H1 (cell line): ENCODE data around the gene ZBTB25. TPM values are rescaled to one million over a fixed set of nuclear protein-coding genes. Genes with fewer than 3 reads are reported as not detected.

Experiments
- CTCF ChIA-PET: fragments of 300-600 bp; sonication (Branson Sonifier 250); formaldehyde crosslinking; loops from one replicate; lab custom pipeline; 2021; ENCODE audit not compliant: partially characterized antibody; lab: Charles Lee
- POLR2A ChIA-PET: fragments of 300-600 bp; sonication (Branson Sonifier 250); formaldehyde crosslinking; loops from one replicate; lab custom pipeline; 2021; ENCODE audit warnings: inconsistent platforms; ENCODE audit not compliant: partially characterized antibody; lab: Charles Lee
- DNase-seq, 2 experiments: peaks; one replicate each; pipeline versions ENCODE4 v3.0.0 to v3.0.0-alpha.2; 2010 to 2022; ENCODE audit warnings: low spot score in 2 of 2, low read depth in 1 of 2, mixed read lengths in 1 of 2
- FAIRE-seq: peaks from 2 replicates; lab custom pipeline; 2011; peaks lifted over from hg19 to GRCh38; lab: Jason Lieb, UNC
- H2AFZ ChIP-seq: 2 replicates; pipeline ENCODE4 v1.8.1; 2012; ENCODE audit warnings: low read length, inconsistent platforms
- H2AK5ac ChIP-seq: 2 replicates; pipeline ENCODE4 v1.6.1; 2013; ENCODE audit warnings: low read depth, low read length
- H2BK120ac ChIP-seq: replicated peaks from 2 replicates; pipeline ENCODE3; 2013; ENCODE audit warnings: low read depth, low read length, inconsistent platforms
- H2BK12ac ChIP-seq: 2 replicates; pipeline ENCODE4 v1.6.1; 2013; ENCODE audit warnings: low read depth, low read length
- H2BK15ac ChIP-seq: 2 replicates; pipeline ENCODE4 v1.6.1; 2013; ENCODE audit warnings: low read length
- H2BK20ac ChIP-seq: 2 replicates; pipeline ENCODE4 v1.6.1; 2013; ENCODE audit warnings: low read length
- H2BK5ac ChIP-seq: 2 replicates; pipeline ENCODE4 v1.6.1; 2013; ENCODE audit warnings: low read depth, low read length
- H3K14ac ChIP-seq: 2 replicates; pipeline ENCODE4 v1.6.1; 2013; ENCODE audit warnings: inconsistent platforms; ENCODE audit not compliant: insufficient read length
- H3K18ac ChIP-seq: 2 replicates; pipeline ENCODE4 v1.6.1; 2013; ENCODE audit warnings: low read length; ENCODE audit errors: extremely low read depth
- H3K23ac ChIP-seq: 2 replicates; pipeline ENCODE4 v1.6.1; 2013; ENCODE audit warnings: inconsistent platforms; ENCODE audit not compliant: insufficient read length
- H3K23me2 ChIP-seq: 2 replicates; pipeline ENCODE4 v1.6.1; 2013; ENCODE audit warnings: low read depth, low read length
- H3K27ac ChIP-seq: 2 replicates; pipeline ENCODE4 v1.6.1; 2011; ENCODE audit warnings: low read depth, low read length, inconsistent platforms
- H3K27me3 ChIP-seq, 4 experiments: replicated peaks in 1 of 4; 1 replicate in 1 of 4; 2 replicates in 3 of 4; pipeline versions ENCODE4 v1.6.1 to v1.8.1; 2011 to 2013; ENCODE audit warnings: low read length in 3 of 4, mild to moderate bottlenecking in 3 of 4, inconsistent platforms in 2 of 4, mixed read lengths in 2 of 4, moderate library complexity in 1 of 4; ENCODE audit not compliant: control insufficient read depth in 3 of 4, insufficient read depth in 3 of 4; ENCODE audit errors: extremely low read depth in 1 of 4
- H3K36me3 ChIP-seq, 4 experiments: 2 replicates each; pipeline versions ENCODE4 v1.6.1 to v1.8.1; 2011 to 2013; ENCODE audit warnings: mild to moderate bottlenecking in 4 of 4, low read length in 3 of 4, moderate library complexity in 2 of 4, control low read depth in 1 of 4, inconsistent platforms in 1 of 4; ENCODE audit not compliant: insufficient read depth in 4 of 4, control insufficient read depth in 2 of 4
- H3K4ac ChIP-seq: replicated peaks from 2 replicates; pipeline ENCODE3; 2013; ENCODE audit warnings: low read length, low read depth, mixed read lengths, inconsistent platforms; ENCODE audit not compliant: insufficient read length
- H3K4me1 ChIP-seq, 4 experiments: replicated peaks in 1 of 4; 1 replicate in 1 of 4; 2 replicates in 3 of 4; pipeline versions ENCODE4 v1.6.1 to v1.8.1; 2011 to 2013; ENCODE audit warnings: low read length in 3 of 4, inconsistent platforms in 2 of 4, mixed read lengths in 1 of 4; ENCODE audit not compliant: insufficient read depth in 4 of 4, control insufficient read depth in 3 of 4
- H3K4me2 ChIP-seq, 2 experiments: 2 replicates each; pipeline versions ENCODE4 v1.6.1 to v1.8.1; 2011 to 2013; ENCODE audit warnings: low read depth in 2 of 2, low read length in 2 of 2, control low read depth in 1 of 2, inconsistent platforms in 1 of 2, mild to moderate bottlenecking in 1 of 2; ENCODE audit not compliant: insufficient read depth in 1 of 2
- H3K4me3 ChIP-seq, 4 experiments: fragments of 200-600, 300-600 bp in 1 of 4; sonication (generic), shearing (Covaris generic), sonication (Bioruptor Twin) in 1 of 4; 2 replicates each; pipeline versions ENCODE4 v1.5.1 to v1.8.1; 2011 to 2016; ENCODE audit warnings: low read length in 4 of 4, low read depth in 3 of 4, control low read depth in 2 of 4, inconsistent platforms in 2 of 4, mild to moderate bottlenecking in 2 of 4, mixed read lengths in 1 of 4, moderate library complexity in 1 of 4; ENCODE audit not compliant: insufficient read depth in 2 of 4; ENCODE audit errors: extremely low read depth in 1 of 4
- H3K56ac ChIP-seq: replicated peaks from 2 replicates; pipeline ENCODE3; 2013; ENCODE audit warnings: low read depth, mild to moderate bottlenecking, mixed read lengths, low read length, inconsistent platforms; ENCODE audit not compliant: insufficient read length
- H3K79me1 ChIP-seq: 2 replicates; pipeline ENCODE4 v1.6.1; 2013; ENCODE audit warnings: low read depth, low read length, control low read depth
- H3K79me2 ChIP-seq, 2 experiments: 2 replicates each; pipeline versions ENCODE4 v1.6.1 to v1.8.1; 2012 to 2013; ENCODE audit warnings: low read length in 2 of 2, mild to moderate bottlenecking in 2 of 2, inconsistent platforms in 1 of 2; ENCODE audit not compliant: insufficient read depth in 2 of 2, control insufficient read depth in 1 of 2
- H3K9ac ChIP-seq, 4 experiments: replicated peaks in 1 of 4; 1 replicate in 1 of 4; 2 replicates in 3 of 4; pipeline versions ENCODE4 v1.6.1 to v1.8.1; 2011 to 2013; ENCODE audit warnings: low read depth in 3 of 4, low read length in 3 of 4, control low read depth in 2 of 4, mild to moderate bottlenecking in 2 of 4, moderate library complexity in 2 of 4, inconsistent platforms in 1 of 4; ENCODE audit errors: extremely low read depth in 1 of 4
- H3K9me3 ChIP-seq, 2 experiments: 2 replicates each; pipeline versions ENCODE4 v1.6.1 to v1.8.1; 2012 to 2013; ENCODE audit warnings: mild to moderate bottlenecking in 2 of 2, moderate library complexity in 2 of 2, control low read depth in 1 of 2, inconsistent platforms in 1 of 2, low read depth in 1 of 2, low read length in 1 of 2, mixed read lengths in 1 of 2; ENCODE audit not compliant: insufficient read depth in 2 of 2
- H4K20me1 ChIP-seq, 2 experiments: replicated peaks in 1 of 2; 2 replicates each; pipeline versions ENCODE3 to v1.8.1; 2011 to 2013; ENCODE audit warnings: inconsistent platforms in 2 of 2, low read length in 2 of 2, mild to moderate bottlenecking in 1 of 2; ENCODE audit not compliant: insufficient read depth in 2 of 2, control insufficient read depth in 1 of 2
- H4K5ac ChIP-seq: 2 replicates; pipeline ENCODE4 v1.6.1; 2013; ENCODE audit warnings: low read length, low read depth, mixed read lengths, inconsistent platforms; ENCODE audit not compliant: insufficient read length
- H4K8ac ChIP-seq: 2 replicates; pipeline ENCODE4 v1.8.0; 2013; ENCODE audit warnings: mild to moderate bottlenecking, moderate library complexity, low read length, inconsistent platforms; ENCODE audit not compliant: insufficient read depth; ENCODE audit errors: extremely low read depth
- H4K91ac ChIP-seq: replicated peaks from 2 replicates; pipeline ENCODE3; 2013; ENCODE audit warnings: low read length, mixed read lengths, inconsistent platforms; ENCODE audit not compliant: insufficient read length
- CBX8 ChIP-seq: fragments of 300-800, 300-1000 bp; sonication (generic); IDR thresholded peaks from 2 replicates; pipeline ENCODE4 v1.7.1; 2016; ENCODE audit warnings: low read depth, low read length, borderline replicate concordance
- CHD1 ChIP-seq: IDR thresholded peaks from 2 replicates; pipeline ENCODE4 v1.6.1; 2012; ENCODE audit warnings: low read depth, low read length, improper control_type of control experiment
- CREB1 ChIP-seq: IDR thresholded peaks from 2 replicates; pipeline ENCODE4 v1.6.1; 2012; ENCODE audit warnings: inconsistent platforms
- EGR1 ChIP-seq: IDR thresholded peaks from 2 replicates; pipeline ENCODE4 v1.6.1; 2011; ENCODE audit warnings: low read depth, low read length, borderline replicate concordance
- KDM4A ChIP-seq: IDR thresholded peaks from one replicate; pipeline ENCODE4 v1.7.1; 2012; ENCODE audit warnings: low read depth, mild to moderate bottlenecking, moderate library complexity, low read length, inconsistent platforms; ENCODE audit not compliant: severe bottlenecking
- NANOG ChIP-seq: IDR thresholded peaks from 2 replicates; pipeline ENCODE4 v1.6.1; 2011; ENCODE audit warnings: low read length, low read depth, mild to moderate bottlenecking, inconsistent platforms; ENCODE audit not compliant: insufficient read depth, poor library complexity, severe bottlenecking
- PHF8 ChIP-seq: fragments of 200-600 bp; sonication (generic); conservative IDR thresholded peaks from 2 replicates; pipeline ENCODE4 v1.7.1; 2012; ENCODE audit warnings: low read depth, mild to moderate bottlenecking, inconsistent platforms, low read length, moderate library complexity
- RAD21 ChIP-seq, 2 experiments: IDR thresholded peaks in 1 of 2; conservative IDR thresholded peaks in 1 of 2; 2 replicates each; pipeline ENCODE4 v1.6.1; 2011; ENCODE audit warnings: low read depth in 2 of 2, low read length in 2 of 2, improper control_type of control experiment in 1 of 2, inconsistent platforms in 1 of 2, mild to moderate bottlenecking in 1 of 2, moderate library complexity in 1 of 2
- RNF2 ChIP-seq: fragments of 200-900, 300-1000 bp; sonication (generic); IDR thresholded peaks from 2 replicates; pipeline ENCODE4 v1.7.1; 2016; ENCODE audit warnings: borderline replicate concordance, low read depth, mild to moderate bottlenecking, antibody characterized with exemption, low read length; ENCODE audit not compliant: poor library complexity, severe bottlenecking; ENCODE audit errors: missing control alignments
- RXRA ChIP-seq: IDR thresholded peaks from 2 replicates; pipeline ENCODE4 v1.6.1; 2011; ENCODE audit warnings: low read depth, mild to moderate bottlenecking, low read length, moderate library complexity; ENCODE audit not compliant: insufficient read depth
- WGBS, 2 experiments: shearing (Covaris generic) in 1 of 2; methylation state at CpG; one replicate each; pipeline versions ENCODE4 v1.1.6 to v1.1.7; 2013 to 2015; ENCODE audit warnings: low lambda C conversion rate in 2 of 2, mixed read lengths in 2 of 2, inconsistent platforms in 1 of 2, low coverage in 1 of 2, missing lambda C conversion rate in 1 of 2; ENCODE audit not compliant: insufficient replicate concordance in 2 of 2, insufficient coverage in 1 of 2, insufficient read length in 1 of 2; ENCODE audit errors: extremely low coverage in 1 of 2, missing lambda C conversion rate in 1 of 2; 5-methylcytosine and 5-hydroxymethylcytosine counted together
- polyA plus RNA-seq, 7 experiments: library from polyadenylated mRNA; depleted of rRNA in 3 of 7; stranded (reverse) in 5 of 7; unstranded in 2 of 7; fragments of >200 nt in 5 of 7; fragments of 200-250 nt in 2 of 7; gene quantifications; 1 replicate in 5 of 7; 2 replicates in 1 of 7; 4 replicates in 1 of 7; pipeline versions ENCODE4 v1.2.1 to v1.2.3, GENCODE V29; 2011 to 2013; ENCODE audit warnings: missing spikeins in 2 of 7, mixed read lengths in 2 of 7
- total RNA-seq: library from RNA; stranded (reverse); fragmentation: NEBNext Ultra II Directional; extraction: Animal tissue kit (Norgen Biotek cat#: 25700); gene quantifications from 2 replicates; pipeline ENCODE4 v1.2.1, GENCODE V29; 2021
- TF ChIP-seq, protein P1 (sequence below): IDR thresholded peaks from 2 replicates; pipeline ENCODE4 v1.6.1; 2011; ENCODE audit warnings: low read length, improper control_type of control experiment

The ZBTB25 gene
- total and polyA plus RNA-seq, 2 of the 8 experiments (the other 6 are each of a cell fraction or from before 2014, with no cell fraction given), result 5.4 to 11.4 TPM

DNA sequence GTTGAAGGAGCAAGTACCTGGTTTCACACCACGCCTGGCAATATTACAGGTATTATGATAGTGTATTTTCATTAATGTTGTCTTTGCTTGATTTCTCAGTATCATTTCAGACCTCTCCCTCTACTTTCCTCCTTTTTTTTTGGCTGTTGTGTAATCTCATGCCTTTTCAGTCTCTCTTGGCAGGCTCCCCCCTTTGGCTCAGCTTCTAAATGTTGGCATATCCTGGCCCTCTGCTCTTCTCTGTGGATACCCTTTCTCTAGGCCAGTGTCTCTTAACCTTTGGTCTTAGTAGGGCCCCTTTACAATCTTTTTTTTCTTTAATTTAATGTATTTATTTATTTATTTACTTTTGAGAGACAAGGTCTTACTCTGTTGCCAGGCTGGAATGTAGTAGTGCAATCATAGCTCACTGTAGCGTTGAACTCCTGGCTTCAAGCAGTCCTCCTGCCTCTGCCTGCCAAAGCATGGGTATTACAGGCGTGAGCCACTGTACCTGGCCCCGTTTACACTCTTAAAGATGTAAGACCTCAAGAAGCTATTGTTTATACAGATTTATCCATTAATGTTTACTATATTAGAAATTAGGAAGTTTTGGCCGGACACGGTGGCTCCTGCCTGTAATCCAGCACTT is 102.7 kb downstream of the ZBTB25 start:
- no peak overlapping the region for H3K4me3 ChIP-seq
- H3K36me3 ChIP-seq, result peaks cover 5 to 36% (median 21%) of the 10 kb centered on the region in 4 experiments
- H3K18ac ChIP-seq, result no peak overlapping the region
- no peak overlapping the region for H4K5ac ChIP-seq
- no peak overlapping the region for H3K14ac ChIP-seq
- no peak overlapping the region for H2BK20ac ChIP-seq
- peaks cover 0 to 81% of the 10 kb centered on the region in 2 experiments for H3K79me2 ChIP-seq
- H2BK5ac ChIP-seq, result no peak overlapping the region
- no peak overlapping the region for H3K56ac ChIP-seq
- no peaks in the 10 kb centered on the region; a peak in 1 of 7 replicates for H3K4me1 ChIP-seq
- H2BK12ac ChIP-seq, result no peak overlapping the region
- H4K8ac ChIP-seq, result no peak overlapping the region
- no peak overlapping the region for H3K4me2 ChIP-seq
- H3K9ac ChIP-seq, result no peak overlapping the region
- DNase-seq (no peak), FAIRE-seq (no peak)
- whole genome bisulfite sequencing, 2 experiments, result 91% methylated on average over 6 of the region's 6 CpGs; no CpG with 5 or more reads in 1 of the 2 experiments
- TF ChIP-seq CBX8 (no peak), RNF2 (no peak), RXRA (no peak), CHD1 (no peak), CREB1 (no peak), PHF8 (no peak), KDM4A (no peak), NANOG (no peak), RAD21 (IDR thresholded peaks at IDR 0.05 in 1 of 2, conservative IDR thresholded peaks at IDR 0.05 in 1 of 2; ENCODE audit: low read depth in 2 of 2, low read length in 2 of 2) (no peak), EGR1 (no peak)
- TF ChIP-seq, protein P1, sequence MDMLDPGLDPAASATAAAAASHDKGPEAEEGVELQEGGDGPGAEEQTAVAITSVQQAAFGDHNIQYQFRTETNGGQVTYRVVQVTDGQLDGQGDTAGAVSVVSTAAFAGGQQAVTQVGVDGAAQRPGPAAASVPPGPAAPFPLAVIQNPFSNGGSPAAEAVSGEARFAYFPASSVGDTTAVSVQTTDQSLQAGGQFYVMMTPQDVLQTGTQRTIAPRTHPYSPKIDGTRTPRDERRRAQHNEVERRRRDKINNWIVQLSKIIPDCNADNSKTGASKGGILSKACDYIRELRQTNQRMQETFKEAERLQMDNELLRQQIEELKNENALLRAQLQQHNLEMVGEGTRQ, result no peak
- H2BK15ac ChIP-seq, result no peak overlapping the region
- H2AFZ ChIP-seq, result no peak overlapping the region
- no peaks in the 10 kb centered on the region for H3K9me3 ChIP-seq
- no peak overlapping the region for H4K91ac ChIP-seq
- CTCF ChIA-PET, result interaction anchor here (0.7 to 1.6 kb wide), 3 partner anchors 47 to 146 kb away, joined by 3 to 6 read pairs (median 3); no protein-coding TSS in a partner anchor
- H2BK120ac ChIP-seq, result no peak overlapping the region
- no peak overlapping the region for H3K27ac ChIP-seq
- no peak overlapping the region for H3K4ac ChIP-seq
- no peak overlapping the region for H3K23ac ChIP-seq
- H4K20me1 ChIP-seq, result peaks cover 0 to 3% of the 10 kb centered on the region in 2 experiments
- no peaks in the 10 kb centered on the region for H3K27me3 ChIP-seq
- H3K79me1 ChIP-seq, result no peaks in the 10 kb centered on the region
- POLR2A ChIA-PET, result interaction anchor here (0.8 to 2.5 kb wide), 6 partner anchors 10 to 62 kb away, joined by 3 to 7 read pairs (median 5); partner anchors contain the start of gene MTHFD1
- no peak overlapping the region for H2AK5ac ChIP-seq
- no peaks in the 10 kb centered on the region for H3K23me2 ChIP-seq
